A673 (cell line): ENCODE data around the gene TXNDC8. TPM values are rescaled to one million over a fixed set of nuclear protein-coding genes. Genes with fewer than 3 reads are reported as not detected.

Source experiments
- BruUV-seq: library from RNA; stranded (reverse); fragments of 400-500 nt; replicated peaks from 2 replicates; lab custom pipeline; 2021; lab: Mats Ljungman, UMichigan
- CTCF ChIA-PET: fragments of 300-600 bp; sonication (Branson Sonifier 250); formaldehyde crosslinking; loops from one replicate; lab custom pipeline; 2022; ENCODE audit warnings: antibody characterized with exemption; lab: Charles Lee
- POLR2A ChIA-PET: fragments of 300-600 bp; sonication (Branson Sonifier 250); formaldehyde crosslinking; loops from one replicate; lab custom pipeline; 2022; ENCODE audit warnings: antibody characterized with exemption; ENCODE audit not compliant: low non-redundant PET; lab: Charles Lee
- DNase-seq: peaks from one replicate; pipeline ENCODE4 v3.0.0-alpha.2; 2015; ENCODE audit warnings: low spot score
- H3K27ac ChIP-seq: fragments of 200-600 bp; sonication (generic); 2 replicates; pipeline ENCODE4 v1.5.1; 2016; ENCODE audit warnings: mixed run types, low read depth, mild to moderate bottlenecking, mixed read lengths, antibody characterized with exemption, low read length; ENCODE audit not compliant: poor library complexity, severe bottlenecking
- H3K27me3 ChIP-seq: fragments of 200-600 bp; sonication (generic); replicated peaks from 2 replicates; pipeline ENCODE4 v1.6.1; 2017; ENCODE audit warnings: mixed run types, low read depth, mild to moderate bottlenecking, mixed read lengths, antibody characterized with exemption, low read length; ENCODE audit not compliant: insufficient read depth, poor library complexity
- H3K36me3 ChIP-seq: fragments of 200-600 bp; sonication (generic); 2 replicates; pipeline ENCODE4 v1.6.1; 2016; ENCODE audit warnings: mixed run types, mild to moderate bottlenecking, mixed read lengths, antibody characterized with exemption, low read length; ENCODE audit not compliant: insufficient read depth, poor library complexity, severe bottlenecking
- H3K4me1 ChIP-seq: fragments of 200-600 bp; sonication (generic); 2 replicates; pipeline ENCODE4 v1.6.1; 2017; ENCODE audit warnings: mixed run types, mild to moderate bottlenecking, mixed read lengths, antibody characterized with exemption, low read length; ENCODE audit not compliant: insufficient read depth, poor library complexity, severe bottlenecking
- H3K4me3 ChIP-seq: fragments of 200-600 bp; sonication (generic); 2 replicates; pipeline ENCODE4 v1.5.1; 2016; ENCODE audit warnings: low read depth, mixed run types, mild to moderate bottlenecking, mixed read lengths, low read length; ENCODE audit not compliant: poor library complexity, severe bottlenecking
- H3K9me3 ChIP-seq: fragments of 200-600 bp; sonication (generic); 2 replicates; pipeline ENCODE4 v1.6.1; 2016; ENCODE audit warnings: mixed run types, low read depth, mild to moderate bottlenecking, mixed read lengths, antibody characterized with exemption, low read length; ENCODE audit not compliant: poor library complexity, severe bottlenecking
- CTCF ChIP-seq: fragments of 300-800, 200-600 bp; sonication (generic); conservative IDR thresholded peaks from 2 replicates; pipeline ENCODE4 v1.5.1; 2017; ENCODE audit warnings: low read depth, mild to moderate bottlenecking, antibody characterized with exemption, low read length, moderate library complexity, mixed read lengths
- EZH2 ChIP-seq: fragments of 200-600 bp; sonication (generic); IDR thresholded peaks from 2 replicates; pipeline ENCODE4 v1.6.1; 2017; ENCODE audit warnings: borderline replicate concordance, low read depth, mild to moderate bottlenecking, mixed read lengths, antibody characterized with exemption, low read length; ENCODE audit not compliant: poor library complexity, severe bottlenecking
- intact Hi-C: fragments of 100-400 bp; cut with micrococcal nuclease; formaldehyde crosslinking; loops from one replicate; pipeline ENCODE4 v1.10.0; 2022; ENCODE audit not compliant: unreplicated experiment
- total RNA-seq: library from RNA; stranded (reverse); gene quantifications from 2 replicates; pipeline ENCODE4 v1.2.3, GENCODE V29; 2021

TXNDC8 gene
- total RNA-seq, 1 experiment from 2014 or later = not detected

- Histone ChIP-seq H3K27me3 (no peaks in the 10 kb centered on the region), H3K27ac (no peak overlapping the region), H3K4me3 (no peak overlapping the region), H3K4me1 (no peaks in the 10 kb centered on the region), H3K9me3 (no peaks in the 10 kb centered on the region), H3K36me3 (no peaks in the 10 kb centered on the region)
- no TSS peak for BruUV-seq
- CTCF ChIA-PET = no interaction called here
- POLR2A ChIA-PET = no interaction called here
- intact Hi-C loops = no loop called here
- TF ChIP-seq CTCF (no peak), EZH2 (no peak)
- DNase-seq = no peak
Observed at GRCh38 chr9:110334871-110335270, 2.8 kb downstream of the TXNDC8 start.

GRCh38 chr9:110334183-110334582 lies 3.5 kb downstream of the TXNDC8 start:
- Histone ChIP-seq H3K4me3 (no peak overlapping the region), H3K9me3 (no peaks in the 10 kb centered on the region), H3K27ac (no peak overlapping the region), H3K27me3 (no peaks in the 10 kb centered on the region), H3K4me1 (no peaks in the 10 kb centered on the region), H3K36me3 (no peaks in the 10 kb centered on the region)
- intact Hi-C loops = no loop called here
- CTCF ChIA-PET = no interaction called here
- POLR2A ChIA-PET = no interaction called here
- TF ChIP-seq EZH2 (no peak), CTCF (no peak)
- DNase-seq = no peak
- no TSS peak for BruUV-seq

- no peak for DNase-seq
- no peak overlapping the region for H3K4me3 ChIP-seq
- no TSS peak for BruUV-seq
- TF ChIP-seq CTCF (no peak), EZH2 (no peak)
- no peaks in the 10 kb centered on the region for H3K9me3 ChIP-seq
- H3K27me3 ChIP-seq = no peaks in the 10 kb centered on the region
- H3K4me1 ChIP-seq = no peaks in the 10 kb centered on the region
- intact Hi-C loops = no loop called here
- ChIA-PET CTCF (no interaction called here), POLR2A (no interaction called here)
- H3K36me3 ChIP-seq = no peaks in the 10 kb centered on the region
- no peak overlapping the region for H3K27ac ChIP-seq
Observed at GRCh38 chr9:110332766-110333165, 4.9 kb downstream of the TXNDC8 start.
